Measurements from ENCODE around the gene DENND1A. TPM values are rescaled to one million over a fixed set of nuclear protein-coding genes. Genes with fewer than 3 reads are reported as not detected.

Gene DENND1A
- total RNA-seq, 1 donor from 2014 or later, result 12.7 TPM

DNA sequence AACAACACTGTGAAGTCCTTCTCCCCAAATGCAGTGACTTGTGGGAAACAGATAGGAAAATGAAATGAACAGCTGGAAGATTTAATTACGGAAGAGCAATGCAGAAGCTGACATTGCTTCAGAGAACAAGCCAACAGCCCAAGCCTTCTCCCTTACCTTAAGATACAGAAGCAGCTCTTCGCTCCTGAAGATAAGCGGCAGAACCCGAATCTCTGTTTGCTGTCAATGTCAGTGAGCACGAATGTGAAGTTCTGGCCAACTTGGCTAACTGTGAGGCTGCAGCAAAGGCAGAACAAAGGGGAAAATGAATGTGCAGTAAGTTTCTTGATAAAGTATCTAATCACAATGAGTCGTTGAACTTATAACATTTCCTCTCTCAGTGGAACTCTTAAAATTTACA, 172.4 kb downstream of the DENND1A start:
- Histone ChIP-seq H3K36me3 (ENCODE audit: insufficient read depth, low read length) (no peaks in the 10 kb centered on the region), H3K9ac (ENCODE audit: low read length) (no peak overlapping the region), H3K4me3 (ENCODE audit: insufficient read depth, low read depth, low read length) (no peak overlapping the region), H3K4me2 (ENCODE audit: low read length) (no peak overlapping the region), H3K9me3 (ENCODE audit: insufficient read depth, low read depth, low read length) (no peaks in the 10 kb centered on the region), H3K27me3 (ENCODE audit: insufficient read depth, low read length) (no peaks in the 10 kb centered on the region), H2AFZ (ENCODE audit: low read depth, low read length) (no peak overlapping the region), H4K20me1 (ENCODE audit: insufficient read depth, low read length) (no peaks in the 10 kb centered on the region), H3K79me2 (ENCODE audit: insufficient read depth, low read length) (no peaks in the 10 kb centered on the region), H3K4me1 (ENCODE audit: insufficient read depth, low read length) (no peaks in the 10 kb centered on the region), H3K27ac (ENCODE audit: low read depth, low read length) (no peak overlapping the region)
- FAIRE-seq (no peak), DNase-seq (ENCODE audit: low read depth) (no peak)
- no peak overlapping the region for H3K4me3 Mint-ChIP-seq (ENCODE audit: unreplicated experiment)
- no peak for TF ChIP-seq EZH2 (IDR thresholded peaks at IDR 0.05; ENCODE audit: insufficient read depth, low read length)
- TF ChIP-seq, protein P1, sequence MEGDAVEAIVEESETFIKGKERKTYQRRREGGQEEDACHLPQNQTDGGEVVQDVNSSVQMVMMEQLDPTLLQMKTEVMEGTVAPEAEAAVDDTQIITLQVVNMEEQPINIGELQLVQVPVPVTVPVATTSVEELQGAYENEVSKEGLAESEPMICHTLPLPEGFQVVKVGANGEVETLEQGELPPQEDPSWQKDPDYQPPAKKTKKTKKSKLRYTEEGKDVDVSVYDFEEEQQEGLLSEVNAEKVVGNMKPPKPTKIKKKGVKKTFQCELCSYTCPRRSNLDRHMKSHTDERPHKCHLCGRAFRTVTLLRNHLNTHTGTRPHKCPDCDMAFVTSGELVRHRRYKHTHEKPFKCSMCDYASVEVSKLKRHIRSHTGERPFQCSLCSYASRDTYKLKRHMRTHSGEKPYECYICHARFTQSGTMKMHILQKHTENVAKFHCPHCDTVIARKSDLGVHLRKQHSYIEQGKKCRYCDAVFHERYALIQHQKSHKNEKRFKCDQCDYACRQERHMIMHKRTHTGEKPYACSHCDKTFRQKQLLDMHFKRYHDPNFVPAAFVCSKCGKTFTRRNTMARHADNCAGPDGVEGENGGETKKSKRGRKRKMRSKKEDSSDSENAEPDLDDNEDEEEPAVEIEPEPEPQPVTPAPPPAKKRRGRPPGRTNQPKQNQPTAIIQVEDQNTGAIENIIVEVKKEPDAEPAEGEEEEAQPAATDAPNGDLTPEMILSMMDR (IDR thresholded peaks at IDR 0.05; ENCODE audit: insufficient read depth, low read depth, low read length), result no peak
- H3K4me1 Mint-ChIP-seq (ENCODE audit: low read depth, unreplicated experiment), result peaks cover 13% of the 10 kb centered on the region
- H3K27ac Mint-ChIP-seq (ENCODE audit: unreplicated experiment), result no peak overlapping the region
- no peaks in the 10 kb centered on the region for H3K9me3 Mint-ChIP-seq (ENCODE audit: unreplicated experiment)
- H3K27me3 Mint-ChIP-seq (ENCODE audit: low read depth, unreplicated experiment), result no peaks in the 10 kb centered on the region
- H3K36me3 Mint-ChIP-seq (ENCODE audit: low read depth, unreplicated experiment), result no peaks in the 10 kb centered on the region

DNA sequence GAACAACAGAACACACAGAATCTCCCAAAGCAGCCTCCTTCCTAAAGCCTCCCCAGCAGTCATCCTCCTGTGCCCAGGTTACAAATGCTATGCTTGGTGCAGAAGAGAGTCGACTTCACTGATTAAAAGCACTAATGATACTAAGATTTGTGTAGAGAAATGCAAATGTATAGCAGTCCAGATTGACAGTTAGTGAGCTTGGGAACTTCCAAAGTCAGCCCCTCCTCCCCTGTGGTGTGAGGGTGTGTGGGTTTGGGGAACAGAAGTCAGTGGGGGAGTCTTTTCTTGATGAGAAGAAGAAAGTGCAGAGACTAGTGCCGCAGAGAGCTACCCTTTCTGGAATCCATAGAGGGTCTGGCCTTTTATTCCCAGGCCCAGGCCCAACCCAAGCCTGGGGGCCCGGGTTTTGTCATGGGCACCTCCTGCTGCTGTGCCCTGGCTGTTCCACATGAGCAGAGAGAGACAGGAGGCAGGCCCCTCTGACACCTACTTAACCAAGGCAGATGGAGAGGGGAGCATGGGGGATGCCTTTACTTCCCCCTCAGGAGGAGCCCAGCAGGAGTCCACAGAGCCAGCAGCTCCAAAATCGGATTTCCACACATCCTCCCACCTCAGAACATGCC, 173.3 kb downstream of the DENND1A start:
- Mint-ChIP-seq H3K27ac (ENCODE audit: unreplicated experiment) (no peak overlapping the region), H3K4me3 (ENCODE audit: unreplicated experiment) (no peak overlapping the region), H3K27me3 (ENCODE audit: low read depth, unreplicated experiment) (no peaks in the 10 kb centered on the region), H3K4me1 (ENCODE audit: low read depth, unreplicated experiment) (peaks cover 8% of the 10 kb centered on the region), H3K9me3 (ENCODE audit: unreplicated experiment) (no peaks in the 10 kb centered on the region), H3K36me3 (ENCODE audit: low read depth, unreplicated experiment) (no peaks in the 10 kb centered on the region)
- H3K9ac ChIP-seq (ENCODE audit: low read length), result no peak overlapping the region
- H3K4me1 ChIP-seq (ENCODE audit: insufficient read depth, low read length), result no peaks in the 10 kb centered on the region
- H3K79me2 ChIP-seq (ENCODE audit: insufficient read depth, low read length), result no peaks in the 10 kb centered on the region
- no peaks in the 10 kb centered on the region for H3K9me3 ChIP-seq (ENCODE audit: insufficient read depth, low read depth, low read length)
- no peak overlapping the region for H3K4me2 ChIP-seq (ENCODE audit: low read length)
- no peak overlapping the region for H3K27ac ChIP-seq (ENCODE audit: low read depth, low read length)
- no peak overlapping the region for H3K4me3 ChIP-seq (ENCODE audit: insufficient read depth, low read depth, low read length)
- no peak for DNase-seq (ENCODE audit: low read depth)
- H2AFZ ChIP-seq (ENCODE audit: low read depth, low read length), result no peak overlapping the region
- no peak for FAIRE-seq
- TF ChIP-seq, protein P1 (IDR thresholded peaks at IDR 0.05; ENCODE audit: insufficient read depth, low read depth, low read length), result no peak
- no peak for TF ChIP-seq EZH2 (IDR thresholded peaks at IDR 0.05; ENCODE audit: insufficient read depth, low read length)
- H3K27me3 ChIP-seq (ENCODE audit: insufficient read depth, low read length), result no peaks in the 10 kb centered on the region
- H4K20me1 ChIP-seq (ENCODE audit: insufficient read depth, low read length), result no peaks in the 10 kb centered on the region
- no peaks in the 10 kb centered on the region for H3K36me3 ChIP-seq (ENCODE audit: insufficient read depth, low read length)

DNA sequence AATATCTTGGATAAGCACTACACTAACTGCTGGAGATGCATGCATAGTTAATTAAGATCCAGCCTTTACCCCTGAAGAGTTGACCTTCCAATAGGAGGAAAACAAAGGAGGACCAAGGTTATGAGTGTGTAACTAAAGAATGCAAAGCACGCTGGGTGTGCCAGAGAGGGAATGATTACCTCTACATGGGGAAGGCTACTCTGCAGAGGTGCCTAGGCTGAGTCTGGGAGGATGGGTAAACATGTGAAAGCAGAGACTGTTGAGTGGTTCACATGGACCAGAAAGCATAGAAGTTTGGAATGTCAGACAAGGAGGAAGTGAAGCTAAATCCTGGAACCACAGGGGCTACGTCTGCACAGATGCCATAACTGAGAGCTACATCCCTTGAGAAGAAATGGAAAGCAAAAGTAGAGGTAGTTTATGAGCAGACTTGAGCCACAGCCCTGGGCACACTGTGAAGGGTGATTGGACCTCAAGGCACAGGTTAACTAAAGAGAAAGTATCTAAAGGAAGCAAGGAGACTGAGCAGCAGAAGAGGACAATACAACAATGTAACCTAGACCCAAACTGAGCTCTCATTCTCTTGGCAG, 176.2 kb downstream of the DENND1A start:
- Histone ChIP-seq H3K27ac (ENCODE audit: low read depth, low read length) (no peak overlapping the region), H4K20me1 (ENCODE audit: insufficient read depth, low read length) (peaks cover 6% of the 10 kb centered on the region), H3K4me2 (ENCODE audit: low read length) (no peak overlapping the region), H3K4me3 (ENCODE audit: insufficient read depth, low read depth, low read length) (no peak overlapping the region), H2AFZ (ENCODE audit: low read depth, low read length) (no peak overlapping the region), H3K36me3 (ENCODE audit: insufficient read depth, low read length) (no peaks in the 10 kb centered on the region), H3K27me3 (ENCODE audit: insufficient read depth, low read length) (no peaks in the 10 kb centered on the region), H3K79me2 (ENCODE audit: insufficient read depth, low read length) (no peaks in the 10 kb centered on the region), H3K9ac (ENCODE audit: low read length) (no peak overlapping the region), H3K9me3 (ENCODE audit: insufficient read depth, low read depth, low read length) (no peaks in the 10 kb centered on the region), H3K4me1 (ENCODE audit: insufficient read depth, low read length) (no peaks in the 10 kb centered on the region)
- Mint-ChIP-seq H3K4me1 (ENCODE audit: low read depth, unreplicated experiment) (peaks cover 8% of the 10 kb centered on the region), H3K9me3 (ENCODE audit: unreplicated experiment) (no peaks in the 10 kb centered on the region), H3K4me3 (ENCODE audit: unreplicated experiment) (no peak overlapping the region), H3K27me3 (ENCODE audit: low read depth, unreplicated experiment) (no peaks in the 10 kb centered on the region), H3K36me3 (ENCODE audit: low read depth, unreplicated experiment) (no peaks in the 10 kb centered on the region), H3K27ac (ENCODE audit: unreplicated experiment) (no peak overlapping the region)
- DNase-seq (ENCODE audit: low read depth), result no peak
- TF ChIP-seq, protein P1 (IDR thresholded peaks at IDR 0.05; ENCODE audit: insufficient read depth, low read depth, low read length), result no peak
- no peak for TF ChIP-seq EZH2 (IDR thresholded peaks at IDR 0.05; ENCODE audit: insufficient read depth, low read length)
- FAIRE-seq, result no peak

Data from astrocyte (in vitro differentiated cells and primary cell).